PC-3 (cell line): ENCODE data around the gene PVALEF. TPM values are rescaled to one million over a fixed set of nuclear protein-coding genes. Genes with fewer than 3 reads are reported as not detected.

Experiments
- ATAC-seq: fragments of 200-7000 bp; cut with Tn5 transposase; 2 replicates; pipeline ENCODE4 v1.9.1; 2020; ENCODE audit warnings: mild to moderate bottlenecking, moderate library complexity
- BruUV-seq: library from RNA; stranded (reverse); fragments of 400-500 nt; replicated peaks from 2 replicates; lab custom pipeline; 2021; lab: Mats Ljungman, UMichigan
- CTCF ChIA-PET: fragments of 300-600 bp; sonication (Branson Sonifier 250); formaldehyde crosslinking; loops from one replicate; lab custom pipeline; 2022; ENCODE audit warnings: antibody characterized with exemption; lab: Charles Lee
- POLR2A ChIA-PET: fragments of 300-600 bp; sonication (Branson Sonifier 250); formaldehyde crosslinking; loops from one replicate; lab custom pipeline; 2022; ENCODE audit warnings: antibody characterized with exemption; ENCODE audit not compliant: unreplicated experiment; lab: Charles Lee
- DNase-seq: peaks from one replicate; pipeline ENCODE4 v3.0.0-alpha.2; 2015
- H2AFZ ChIP-seq: fragments of 300-600 bp; sonication (generic); 2 replicates; pipeline ENCODE4 v1.6.0; 2016; ENCODE audit warnings: antibody characterized with exemption, low read length
- H3F3A ChIP-seq: fragments of 300-600 bp; sonication (generic); one replicate; pipeline ENCODE4 v1.6.0; 2017; ENCODE audit warnings: antibody characterized with exemption, low read length, control low read depth, mild to moderate bottlenecking; ENCODE audit not compliant: unreplicated experiment
- H3K27ac ChIP-seq: fragments of 300-600 bp; sonication (generic); 2 replicates; pipeline ENCODE4 v1.5.1; 2016; ENCODE audit warnings: mild to moderate bottlenecking, low read length
- H3K27me3 ChIP-seq: fragments of 300-600 bp; sonication (generic); 2 replicates; pipeline ENCODE4 v1.6.1; 2016; ENCODE audit warnings: low read length, mixed read lengths
- H3K36me3 ChIP-seq: fragments of 300-600 bp; sonication (generic); 2 replicates; pipeline ENCODE4 v1.6.1; 2016; ENCODE audit warnings: low read depth, mixed run types, low read length, mixed read lengths
- H3K4me1 ChIP-seq: fragments of 300-600 bp; sonication (generic); 2 replicates; pipeline ENCODE4 v1.5.1; 2016; ENCODE audit warnings: low read length; ENCODE audit not compliant: insufficient read depth
- H3K4me2 ChIP-seq: fragments of 300-600 bp; sonication (generic); 2 replicates; pipeline ENCODE4 v1.6.0; 2016; ENCODE audit warnings: low read length
- H3K4me3 ChIP-seq: fragments of 300-600 bp; sonication (generic); 2 replicates; pipeline ENCODE4 v1.5.1; 2016; ENCODE audit warnings: mild to moderate bottlenecking, low read length, mixed read lengths
- H3K79me2 ChIP-seq: fragments of 300-600 bp; sonication (generic); 2 replicates; pipeline ENCODE4 v1.6.1; 2017; ENCODE audit warnings: low read length, mixed read lengths
- H3K9ac ChIP-seq: fragments of 300-600 bp; sonication (generic); 2 replicates; pipeline ENCODE4 v1.6.0; 2016; ENCODE audit warnings: mild to moderate bottlenecking, low read length
- H3K9me2 ChIP-seq: fragments of 300-600 bp; sonication (generic); replicated peaks from 2 replicates; pipeline ENCODE4 v1.6.1; 2016; ENCODE audit warnings: mixed run types, low read length, mixed read lengths
- H3K9me3 ChIP-seq: fragments of 300-600 bp; sonication (generic); 2 replicates; pipeline ENCODE4 v1.6.1; 2016; ENCODE audit warnings: low read length, mixed read lengths
- H4K20me1 ChIP-seq: fragments of 300-600 bp; sonication (generic); 2 replicates; pipeline ENCODE4 v1.6.1; 2016; ENCODE audit warnings: low read length, mixed read lengths
- CTCF ChIP-seq: fragments of 300-600 bp; sonication (generic); conservative IDR thresholded peaks from 2 replicates; pipeline ENCODE4 v1.5.1; 2017; ENCODE audit warnings: antibody characterized with exemption, low read depth, mild to moderate bottlenecking, low read length
- EZH2 ChIP-seq: fragments of 300-600 bp; sonication (generic); IDR thresholded peaks from one replicate; pipeline ENCODE4 v1.6.1; 2017; ENCODE audit warnings: antibody characterized with exemption, mild to moderate bottlenecking, low read length; ENCODE audit not compliant: unreplicated experiment
- EZH2phosphoT487 ChIP-seq: fragments of 300-600 bp; sonication (generic); IDR thresholded peaks from 2 replicates; pipeline ENCODE4 v1.6.1; 2018; ENCODE audit warnings: mild to moderate bottlenecking, antibody characterized with exemption, low read length, borderline replicate concordance
- intact Hi-C: fragments of 100-400 bp; cut with micrococcal nuclease; formaldehyde crosslinking; loops from 2 replicates; pipeline ENCODE4 v1.9.0; 2023
- total RNA-seq: library from RNA; depleted of rRNA; stranded (reverse); fragments of >200 nt; gene quantifications from 2 replicates; pipeline ENCODE4 v1.2.3, GENCODE V29; 2014

PVALEF gene
- total RNA-seq, 1 experiment from 2014 or later, result not detected

- no TSS peak for BruUV-seq
- CTCF ChIA-PET, result no interaction called here
These were observed 20.9 kb downstream of the PVALEF start for GRCh38 chr17:81186203-81186602.

GRCh38 chr17:81187120-81187519 lies 21.8 kb downstream of the PVALEF start:
- no peaks in the 10 kb centered on the region for H3K4me1 ChIP-seq
- H3K27ac ChIP-seq, result no peak overlapping the region
- H3K79me2 ChIP-seq, result no peaks in the 10 kb centered on the region
- no peak overlapping the region for H3K4me2 ChIP-seq
- H3K9me2 ChIP-seq, result no peaks in the 10 kb centered on the region
- TF ChIP-seq EZH2 (no peak), CTCF (no peak), EZH2phosphoT487 (no peak)
- no peaks in the 10 kb centered on the region for H4K20me1 ChIP-seq
- DNase-seq (no peak), ATAC-seq (no peak)
- H3K9ac ChIP-seq, result no peak overlapping the region
- no peaks in the 10 kb centered on the region for H3F3A ChIP-seq
- H2AFZ ChIP-seq, result no peak overlapping the region
- H3K36me3 ChIP-seq, result no peaks in the 10 kb centered on the region
- no peak overlapping the region for H3K4me3 ChIP-seq
- CTCF ChIA-PET, result no interaction called here
- POLR2A ChIA-PET, result no interaction called here
- no TSS peak for BruUV-seq
- intact Hi-C loops, result no loop called here
- no peaks in the 10 kb centered on the region for H3K27me3 ChIP-seq
- H3K9me3 ChIP-seq, result no peaks in the 10 kb centered on the region

More at GRCh38 chr17:81186203-81186602, 20.9 kb downstream of the PVALEF start:
- no peaks in the 10 kb centered on the region for H3K27me3 ChIP-seq
- H3K4me1 ChIP-seq, result no peaks in the 10 kb centered on the region
- H3K9ac ChIP-seq, result no peak overlapping the region
- H2AFZ ChIP-seq, result no peak overlapping the region
- TF ChIP-seq CTCF (no peak), EZH2 (no peak), EZH2phosphoT487 (no peak)
- no peak overlapping the region for H3K4me3 ChIP-seq
- no peak overlapping the region for H3K4me2 ChIP-seq
- no peaks in the 10 kb centered on the region for H3F3A ChIP-seq
- intact Hi-C loops, result no loop called here
- no peaks in the 10 kb centered on the region for H4K20me1 ChIP-seq
- DNase-seq, result no peak
- POLR2A ChIA-PET, result no interaction called here
- H3K36me3 ChIP-seq, result no peaks in the 10 kb centered on the region
- H3K9me3 ChIP-seq, result no peaks in the 10 kb centered on the region
- H3K27ac ChIP-seq, result no peak overlapping the region
- H3K9me2 ChIP-seq, result no peaks in the 10 kb centered on the region
- H3K79me2 ChIP-seq, result no peaks in the 10 kb centered on the region
- no peak for ATAC-seq

GRCh38 chr17:81187586-81188490 lies 22.5 kb downstream of the PVALEF start:
- TF ChIP-seq EZH2phosphoT487, result no peak
- TF ChIP-seq CTCF, result no peak
- no peak for TF ChIP-seq EZH2
- Histone ChIP-seq H3K79me2 (no peaks in the 10 kb centered on the region), H3K36me3 (no peaks in the 10 kb centered on the region), H4K20me1 (no peaks in the 10 kb centered on the region), H3K4me2 (no peak overlapping the region), H3K4me1 (no peaks in the 10 kb centered on the region), H3K9ac (no peak overlapping the region), H3K27me3 (no peaks in the 10 kb centered on the region), H3K4me3 (no peak overlapping the region), H3K27ac (no peak overlapping the region), H3K9me2 (no peaks in the 10 kb centered on the region), H3K9me3 (no peaks in the 10 kb centered on the region), H2AFZ (no peak overlapping the region), H3F3A (no peaks in the 10 kb centered on the region)
- POLR2A ChIA-PET, result no interaction called here
- intact Hi-C loops, result no loop called here
- BruUV-seq, result no TSS peak
- DNase-seq (no peak), ATAC-seq (no peak)
- CTCF ChIA-PET, result no interaction called here
